Measurements from ENCODE around the gene GJC1.

The GJC1 gene

DNA sequence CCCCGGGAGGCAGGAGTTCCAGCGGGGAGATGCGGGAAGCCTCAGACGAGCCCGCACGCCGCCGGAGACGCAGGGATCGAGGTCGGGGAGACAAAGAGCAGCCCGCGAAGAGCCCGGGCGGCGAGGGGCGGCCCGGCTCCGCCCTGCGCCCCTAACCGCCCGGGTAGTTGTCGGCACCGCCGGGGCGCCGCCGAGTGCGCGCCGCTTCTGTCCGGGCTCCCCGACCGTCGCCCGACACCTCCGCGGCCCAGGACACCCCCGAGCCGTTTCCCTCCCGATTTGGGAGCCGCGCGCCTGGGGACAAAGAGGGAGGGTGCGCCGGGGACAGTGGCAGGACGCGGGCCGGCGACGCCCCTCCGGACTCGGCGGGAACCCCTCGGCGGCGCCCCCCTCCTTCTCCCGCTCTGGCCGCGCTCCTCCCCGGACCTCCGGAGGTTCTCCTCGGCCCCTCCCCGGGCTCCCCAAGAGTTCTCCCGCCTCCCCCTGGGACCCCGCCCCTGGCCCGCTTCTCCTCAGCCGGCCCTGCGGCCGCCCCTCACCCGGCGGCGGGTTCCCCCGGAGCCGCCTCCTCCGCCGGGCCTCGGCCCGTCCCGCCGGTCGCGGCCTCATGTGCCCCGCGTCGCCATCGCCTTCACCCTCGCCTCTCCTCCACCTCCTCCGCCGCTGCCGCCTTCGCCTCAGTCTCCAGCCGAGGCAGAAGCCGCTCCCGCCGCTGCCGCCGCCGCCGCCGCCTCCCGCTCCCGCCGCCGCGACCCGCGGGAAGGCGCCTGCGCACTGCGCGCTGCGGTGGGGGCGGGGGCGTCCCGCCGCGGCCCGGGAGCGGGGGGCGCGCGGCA lies at the start of gene GJC1:
TSS of gene GJC1 (minus strand) at position 765 of the 836 bp plus-strand sequence. CDS start 24,470 bp downstream, outside the sequence.
- DNase-seq (ENCODE audit: low read depth, low spot score): peak; percentile 75

DNA sequence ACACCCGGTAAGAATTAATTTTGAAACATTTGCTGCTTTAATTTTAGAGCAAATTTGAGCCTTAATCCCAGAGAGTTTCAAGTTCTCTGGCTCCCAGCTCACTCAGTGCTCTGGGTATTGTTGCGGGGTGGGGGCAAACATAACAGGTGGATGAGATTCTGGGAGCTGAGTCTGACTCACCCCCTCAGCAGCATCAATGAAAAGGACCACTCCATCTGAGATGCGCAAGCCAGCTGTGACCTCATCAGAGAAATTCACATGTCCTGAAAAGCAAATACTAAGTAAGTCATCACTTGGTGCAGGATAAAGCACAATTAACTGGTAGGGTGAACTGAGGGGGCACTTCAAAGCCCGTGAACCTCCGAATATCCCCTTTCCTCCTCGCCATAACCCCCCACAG lies 49.3 kb upstream of the GJC1 start:
- DNase-seq (ENCODE audit: low read depth, low spot score): no peak

DNA sequence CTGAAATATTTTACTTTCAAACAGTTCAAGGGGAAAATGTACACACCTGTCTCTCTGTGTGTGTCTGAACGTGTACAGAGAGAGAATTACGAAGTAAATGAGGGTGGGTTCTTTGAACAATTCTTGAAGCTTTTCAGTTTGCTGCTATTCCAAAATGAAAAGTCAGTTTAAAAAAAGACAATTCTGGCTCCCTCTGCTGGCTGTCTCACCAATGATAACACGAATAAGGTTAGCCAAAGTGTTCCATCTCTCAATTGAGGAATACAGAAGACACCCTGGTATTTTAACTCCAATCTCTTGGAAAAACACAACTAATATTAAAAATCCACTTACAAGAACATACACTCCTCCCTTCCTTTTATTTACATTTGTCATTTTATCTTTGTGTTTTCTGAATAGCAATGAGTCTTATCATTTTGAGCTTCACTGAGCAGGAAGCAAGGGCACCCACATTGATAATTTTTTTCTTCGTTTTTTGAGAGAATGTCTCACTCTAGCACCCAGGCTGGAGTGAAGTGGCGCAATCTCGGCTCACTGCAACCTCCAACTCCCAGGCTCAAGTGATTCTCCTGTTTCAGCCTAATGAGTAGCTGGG lies 48.6 kb upstream of the GJC1 start:
- DNase-seq (ENCODE audit: low read depth, low spot score): peak; percentile 51

DNA sequence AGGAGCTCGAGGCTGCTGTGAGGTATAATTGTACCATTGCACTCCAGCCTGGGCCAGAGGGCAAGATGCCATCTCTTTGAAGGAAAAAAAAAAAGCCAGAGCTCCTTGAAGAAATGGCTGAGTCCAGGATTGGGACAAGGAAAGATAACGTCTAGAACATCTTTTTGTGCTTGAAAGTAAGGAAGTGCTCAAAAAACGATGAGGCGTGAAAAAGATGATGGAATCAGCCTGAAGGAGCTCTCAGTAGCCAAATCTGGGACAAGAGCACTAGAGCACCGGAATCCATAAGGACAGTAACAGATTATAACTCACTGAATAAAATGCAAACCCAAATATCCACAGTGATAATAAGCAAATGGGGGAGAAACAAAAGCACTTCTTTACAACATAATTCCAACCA lies 47.0 kb upstream of the GJC1 start:
- no peak for DNase-seq (ENCODE audit: low read depth, low spot score)

DNA sequence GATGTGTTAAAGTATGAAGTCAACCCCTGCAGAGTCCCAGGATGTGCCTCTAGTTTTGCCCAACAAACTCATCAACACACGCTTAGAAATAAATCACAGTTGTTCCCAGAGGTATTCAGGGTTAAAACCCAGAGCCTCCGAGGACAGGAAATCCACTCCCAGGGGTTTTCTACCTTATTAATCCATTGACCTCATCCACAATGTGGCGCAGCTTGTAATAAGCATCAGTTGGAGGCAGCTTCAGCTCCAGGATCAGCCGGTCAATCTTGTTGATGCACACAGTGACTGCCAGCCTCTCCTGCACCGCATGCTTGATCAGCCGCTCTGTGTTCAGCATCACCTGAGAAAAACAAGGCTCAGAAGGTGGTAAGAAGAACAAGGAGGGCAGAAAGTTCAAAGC lies 45.7 kb upstream of the GJC1 start:
- no peak for DNase-seq (ENCODE audit: low read depth, low spot score)

DNA sequence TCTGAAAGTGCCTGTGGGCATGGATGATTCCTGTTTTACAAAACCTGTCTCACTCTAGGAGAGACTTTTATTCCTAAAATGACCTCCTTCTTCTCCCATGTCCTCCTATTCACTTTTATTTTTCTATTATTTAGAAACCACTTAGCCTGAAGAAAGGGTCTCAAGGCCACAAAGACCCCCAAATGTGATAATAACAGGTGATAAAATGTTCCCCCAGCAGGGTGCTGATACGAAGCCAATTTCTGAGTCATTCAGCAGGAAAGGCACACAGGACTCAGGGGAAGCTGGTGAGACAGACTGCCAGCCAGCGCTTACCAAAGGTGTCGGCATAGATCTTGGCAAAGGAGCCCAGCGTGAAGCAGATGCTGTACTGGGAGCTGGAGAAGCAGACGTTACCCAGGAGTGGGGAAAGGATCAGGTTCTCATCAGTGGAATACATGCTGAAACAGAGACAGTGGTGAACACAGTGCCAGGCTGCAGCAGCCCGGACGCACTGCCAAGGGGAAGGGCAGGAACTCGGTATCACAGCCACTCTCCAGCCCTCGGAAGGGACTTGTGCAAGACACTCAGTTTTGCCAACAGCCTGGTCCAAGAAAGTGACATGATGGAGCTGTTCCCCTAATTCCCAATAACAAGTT lies 42.2 kb upstream of the GJC1 start:
- DNase-seq (ENCODE audit: low read depth, low spot score): peak; percentile 57

DNA sequence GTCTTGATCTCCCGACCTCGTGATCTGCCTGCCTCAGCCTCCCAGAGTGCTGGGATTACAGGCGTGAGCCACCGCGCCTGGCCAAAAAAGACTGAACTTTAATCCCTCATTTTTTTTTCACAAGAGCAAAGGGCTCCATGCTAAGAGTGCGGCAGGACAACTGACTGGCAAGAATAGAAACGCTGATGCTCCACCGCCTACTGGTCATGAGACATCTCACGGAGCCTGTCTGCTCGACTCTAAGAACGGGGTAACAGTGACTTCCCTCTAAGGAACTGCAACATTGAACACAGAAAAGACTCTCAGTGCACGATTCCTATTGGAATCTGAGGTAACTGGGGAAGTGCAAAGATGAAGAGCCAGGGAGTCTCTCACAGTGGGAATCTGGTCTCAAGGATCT lies 41.5 kb upstream of the GJC1 start:
- DNase-seq (ENCODE audit: low read depth, low spot score): no peak

DNA sequence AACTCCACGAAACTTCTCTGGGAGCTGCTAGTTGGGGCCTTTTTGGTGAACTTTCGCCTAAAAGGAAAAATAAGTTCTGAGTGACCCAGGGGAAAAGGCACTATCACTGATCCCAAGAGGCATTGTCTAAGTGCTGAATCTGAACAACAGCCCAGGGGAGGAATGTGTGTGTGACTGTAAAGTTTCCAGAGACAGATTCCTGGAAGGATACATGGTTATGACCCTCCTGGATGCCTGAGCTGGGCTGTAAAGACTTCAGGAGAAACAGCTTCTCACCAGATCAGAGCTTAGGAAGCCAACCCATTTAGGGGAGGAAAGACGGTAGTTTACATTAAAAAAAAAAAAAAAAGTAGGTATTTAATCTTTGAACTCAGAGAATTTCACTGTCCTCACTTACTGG lies 37.8 kb upstream of the GJC1 start:
- no peak for DNase-seq (ENCODE audit: low read depth, low spot score)

DNA sequence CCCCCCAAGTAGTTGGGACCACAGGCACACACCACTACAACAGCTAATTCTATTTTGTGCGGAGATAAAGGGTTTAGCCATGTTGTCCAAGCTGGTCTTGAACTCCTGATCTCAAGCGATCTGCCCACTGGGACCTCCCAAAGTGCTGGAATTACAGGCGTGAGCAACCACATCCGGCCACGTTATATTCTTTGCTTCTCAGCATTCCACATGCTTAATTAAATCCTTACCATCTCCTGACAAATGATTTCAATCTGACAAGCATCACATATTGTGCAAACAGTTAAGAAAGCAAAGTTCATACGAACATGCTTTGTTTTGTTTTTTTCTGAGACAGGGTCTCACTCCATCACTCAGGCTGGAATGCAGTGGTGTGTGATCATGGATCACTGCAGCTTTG lies 35.8 kb upstream of the GJC1 start:
- no peak for DNase-seq (ENCODE audit: low read depth, low spot score)

DNA sequence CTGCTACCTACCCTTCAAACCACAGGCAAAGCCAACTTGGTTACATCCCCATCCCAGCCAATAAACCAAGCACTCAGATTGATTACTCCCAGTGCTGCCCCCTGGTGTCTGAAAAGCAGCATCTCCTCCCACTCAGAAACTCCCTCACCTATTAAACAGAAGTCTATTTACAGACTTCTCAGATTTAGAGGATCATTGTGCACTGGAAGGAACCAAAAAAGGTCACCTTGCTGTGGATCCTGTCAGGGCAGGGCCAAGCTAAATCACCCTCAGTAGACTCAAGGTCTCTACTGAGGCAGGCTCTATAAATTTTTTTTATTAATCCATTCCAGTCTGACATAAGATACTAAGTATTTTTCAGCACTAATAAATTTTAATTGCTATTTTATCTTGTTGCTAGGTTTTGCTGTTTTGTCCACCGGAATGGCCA lies 35.2 kb upstream of the GJC1 start:
- DNase-seq (ENCODE audit: low read depth, low spot score): peak; percentile 84

DNA sequence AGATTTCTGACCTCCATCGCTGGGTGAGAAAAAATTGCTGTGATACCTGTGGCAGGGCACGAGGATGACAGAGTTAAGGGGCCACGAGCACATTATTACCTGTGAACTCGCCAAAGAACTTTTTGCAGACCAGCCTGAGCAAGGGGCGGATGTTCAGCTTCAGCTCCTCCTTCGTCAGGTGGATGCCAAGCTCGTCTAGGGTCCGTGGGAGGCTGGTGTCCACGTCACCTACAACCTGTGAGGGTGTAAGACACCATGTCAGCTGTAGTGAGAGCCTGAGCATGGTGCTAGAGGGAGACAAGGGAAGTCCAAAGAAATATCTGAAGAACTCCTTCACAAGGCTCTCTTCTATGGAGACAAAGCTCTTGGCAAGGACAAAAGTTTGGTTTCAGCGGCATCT lies 34.7 kb upstream of the GJC1 start:
- no peak for DNase-seq (ENCODE audit: low read depth, low spot score)

DNA sequence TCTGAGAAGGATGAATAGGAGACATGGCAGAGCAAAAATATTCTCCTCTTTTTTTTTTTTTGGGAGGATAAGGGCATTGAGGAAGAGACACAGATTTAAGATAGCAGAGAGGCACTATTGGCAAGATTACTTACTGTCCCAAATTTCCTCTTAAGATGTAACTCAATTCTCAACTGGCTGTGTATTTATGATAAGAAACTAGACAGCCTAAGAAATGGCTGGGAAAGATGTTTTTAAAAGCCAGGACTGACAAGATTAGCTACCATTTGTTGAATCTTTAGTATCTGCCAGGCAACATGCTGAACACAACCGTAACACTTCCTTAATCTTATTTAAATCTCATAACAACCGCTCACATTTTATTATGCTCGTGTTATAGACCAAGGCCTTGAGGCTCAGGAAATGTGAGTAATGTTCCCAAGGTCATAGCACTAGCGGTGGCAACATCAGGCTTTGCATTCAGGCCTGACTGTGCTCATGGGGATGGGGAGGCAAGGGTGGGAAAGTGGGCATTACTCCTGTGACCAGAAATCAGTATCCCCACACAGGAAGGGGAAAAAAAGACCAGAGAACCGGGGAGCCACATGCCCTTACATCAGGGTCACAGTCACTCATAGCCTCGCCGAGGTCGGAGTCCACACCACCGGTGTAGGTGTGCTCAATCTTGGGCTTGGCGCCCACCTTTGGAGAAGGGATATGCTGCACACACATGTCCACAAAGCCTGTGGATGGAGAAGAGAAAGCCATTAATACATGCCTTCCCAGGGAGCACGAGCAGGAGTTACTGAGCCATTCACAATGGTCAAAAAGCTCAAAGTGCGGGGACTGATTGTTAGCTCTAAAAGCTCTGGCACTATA lies 33.2 kb upstream of the GJC1 start:
- DNase-seq (ENCODE audit: low read depth, low spot score): no peak

DNA sequence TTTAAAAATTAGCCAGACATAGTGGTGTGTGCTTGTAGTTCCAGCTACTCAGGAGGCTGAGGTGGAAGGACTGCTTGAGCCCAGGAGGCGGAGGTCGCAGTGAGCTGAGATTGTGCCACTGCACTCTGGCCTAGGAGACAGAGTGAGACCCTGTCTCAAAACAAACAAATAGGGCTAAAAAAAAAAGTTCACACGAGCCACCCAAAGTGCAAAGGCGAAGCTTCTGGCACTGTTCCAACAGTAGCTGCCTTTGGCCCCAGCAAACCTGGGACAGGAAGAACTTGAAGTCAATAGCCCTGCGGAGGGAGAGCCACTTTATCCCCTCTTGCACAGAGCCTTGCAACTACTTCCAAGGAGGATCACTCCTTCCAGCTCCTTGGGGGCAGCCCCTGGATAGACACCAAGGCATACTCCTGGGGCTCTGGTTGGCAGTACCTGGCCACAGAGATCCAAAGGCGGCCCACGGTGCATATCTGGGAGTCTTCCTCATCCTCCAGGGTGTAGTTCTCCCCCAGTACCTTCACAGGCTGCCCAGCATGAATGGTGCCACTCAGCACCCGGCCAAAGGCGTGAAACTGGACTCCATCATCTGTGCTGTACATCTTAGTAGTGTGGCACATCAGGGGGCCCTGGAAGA lies 32.3 kb upstream of the GJC1 start:
- DNase-seq (ENCODE audit: low read depth, low spot score): no peak

DNA sequence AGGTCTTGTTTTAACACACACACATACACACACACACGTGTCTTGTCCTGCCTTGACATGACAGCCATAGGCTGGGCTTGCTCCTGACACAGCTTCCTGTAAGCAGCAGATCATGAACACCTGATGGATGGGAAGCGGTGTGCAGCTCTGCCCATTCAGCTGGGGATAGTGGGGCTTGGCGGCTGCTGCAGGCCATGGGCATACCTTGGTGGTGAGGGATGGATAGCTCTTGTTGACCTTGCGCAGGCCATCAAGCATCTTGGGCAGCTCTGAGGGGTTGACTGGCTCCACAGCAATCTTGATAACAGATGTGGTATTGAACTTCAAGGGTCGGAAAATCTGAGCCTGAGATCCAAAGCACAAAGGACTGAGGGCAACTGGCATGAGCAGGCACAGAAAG lies 29.6 kb upstream of the GJC1 start:
- no peak for DNase-seq (ENCODE audit: low read depth, low spot score)

DNA sequence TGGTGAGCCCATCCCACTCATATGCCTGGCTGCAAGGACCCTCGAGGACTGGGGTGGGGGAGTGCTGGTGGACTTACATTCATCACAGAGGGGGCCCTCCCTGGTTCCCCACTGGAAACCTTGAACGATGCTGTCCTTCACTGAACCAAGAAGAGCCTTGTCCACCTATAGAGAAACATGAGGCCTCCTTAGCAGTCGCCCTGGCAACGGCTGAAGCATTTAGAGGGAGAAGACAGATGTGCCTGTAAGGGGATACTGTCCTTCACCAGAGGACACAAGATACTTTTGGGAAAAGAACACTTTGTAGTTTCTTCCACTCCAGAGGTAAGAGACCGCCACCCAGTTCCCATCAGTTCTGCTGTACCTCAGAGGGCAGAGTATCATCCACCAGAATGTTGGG lies 24.1 kb upstream of the GJC1 start:
- no peak for DNase-seq (ENCODE audit: low read depth, low spot score)

DNA sequence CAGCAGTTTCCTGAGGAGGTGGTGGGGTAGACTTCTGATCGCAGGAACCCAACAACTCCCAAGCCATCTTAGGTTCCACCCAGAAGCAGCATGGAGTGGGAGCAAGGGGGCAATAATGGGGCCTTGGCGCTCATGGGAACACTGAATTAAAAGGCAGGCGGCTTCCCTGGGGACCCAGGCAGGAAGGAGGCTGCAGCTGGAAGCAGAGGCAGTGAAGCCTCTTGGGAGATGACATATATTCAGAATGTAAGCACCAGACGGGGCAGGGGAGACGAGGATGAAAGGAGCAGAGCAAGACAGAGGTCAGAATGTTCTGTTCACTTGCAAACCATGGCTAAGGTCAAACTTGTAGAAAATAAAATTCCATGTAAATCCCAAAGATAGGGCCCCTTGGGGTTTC lies 20.5 kb upstream of the GJC1 start:
- DNase-seq (ENCODE audit: low read depth, low spot score): no peak

DNA sequence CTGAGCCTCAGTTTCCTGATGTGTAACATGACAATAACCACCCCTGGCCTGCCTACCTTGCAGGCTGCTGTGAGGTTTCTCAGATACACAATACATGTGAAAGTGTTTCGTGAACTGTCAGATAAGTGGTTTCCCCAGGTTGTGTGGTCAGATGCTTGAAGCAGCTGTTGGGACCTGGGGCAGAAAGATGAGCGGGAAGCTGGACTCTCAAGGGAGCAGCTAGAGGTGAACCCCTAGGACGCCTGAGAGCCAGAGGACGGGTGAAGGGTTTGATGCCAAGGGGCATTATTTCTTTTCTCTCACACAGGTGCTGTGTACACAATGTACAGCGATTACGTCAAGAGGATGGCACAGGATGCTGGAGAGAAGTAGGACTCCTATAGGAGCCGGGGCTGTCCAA lies 19.9 kb upstream of the GJC1 start:
- no peak for DNase-seq (ENCODE audit: low read depth, low spot score)

DNA sequence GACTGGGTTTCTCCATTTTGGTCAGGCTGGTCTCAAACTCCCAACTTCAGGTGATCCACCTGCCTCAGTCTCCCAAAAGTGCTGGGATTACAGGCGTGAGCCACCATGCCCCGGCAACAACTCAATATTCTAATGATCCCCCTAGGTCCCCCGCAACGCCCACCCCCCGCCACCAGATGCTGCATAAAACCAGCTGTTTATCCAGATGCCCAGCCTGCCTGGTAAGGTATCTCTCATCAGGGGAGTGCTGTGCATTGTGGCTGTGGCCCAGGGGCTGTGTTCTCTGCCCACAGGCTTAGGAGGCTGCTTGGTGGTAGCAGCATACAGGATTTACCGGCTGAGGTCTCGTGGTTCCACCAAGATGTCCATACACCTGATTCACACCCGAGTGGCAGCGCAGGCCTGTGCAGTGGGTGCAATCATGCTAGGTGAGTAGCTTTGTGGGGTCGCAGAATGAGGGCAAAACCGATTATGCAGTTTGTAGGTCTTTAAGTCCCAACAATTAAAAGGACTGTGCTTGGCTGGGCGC lies 18.9 kb upstream of the GJC1 start:
- DNase-seq (ENCODE audit: low read depth, low spot score): no peak

DNA sequence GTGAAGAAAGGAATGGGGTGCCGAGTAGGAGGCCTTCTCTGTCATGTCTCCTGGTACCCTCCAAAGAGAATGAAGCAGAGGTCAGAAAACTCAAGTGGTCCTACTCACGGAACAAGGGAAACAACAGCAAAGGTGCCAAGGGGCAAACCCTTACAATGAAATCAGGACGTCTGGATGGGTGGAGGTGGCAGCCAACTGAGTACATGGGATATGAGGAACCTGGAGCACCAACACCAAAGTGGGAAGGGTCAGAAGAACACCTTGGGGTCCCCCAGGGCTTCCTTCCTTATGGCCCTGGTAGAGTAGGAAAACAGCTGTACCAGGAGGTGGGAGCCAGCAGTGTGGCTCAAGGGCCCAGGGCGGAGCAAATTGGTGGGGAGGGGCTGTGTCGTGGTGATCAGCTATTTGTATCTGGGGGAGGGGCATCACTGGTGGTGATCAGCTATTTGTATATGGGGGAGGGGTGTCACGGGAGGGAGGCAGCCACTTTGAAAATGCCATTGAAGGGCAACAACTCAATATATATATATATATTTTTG lies 18.2 kb upstream of the GJC1 start:
- no peak for DNase-seq (ENCODE audit: low read depth, low spot score)

DNA sequence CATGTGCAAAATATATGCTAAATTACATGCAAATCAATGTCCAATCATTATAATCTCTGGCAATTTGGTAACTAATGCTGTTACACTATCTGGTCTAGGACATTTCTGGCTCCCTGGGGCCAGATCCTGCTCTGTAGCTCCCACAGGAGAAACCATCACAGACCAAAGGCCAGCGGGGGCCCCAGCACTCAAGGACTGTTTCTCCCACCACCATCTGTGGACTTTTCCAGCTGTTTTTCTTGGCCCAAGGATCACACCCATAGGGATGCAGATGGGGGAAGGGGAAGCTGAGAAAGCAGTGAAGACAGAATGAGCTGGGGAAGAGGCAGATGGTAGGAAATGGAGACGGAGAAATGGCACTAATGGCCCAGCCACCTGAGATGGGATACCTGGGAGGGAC lies 17.5 kb upstream of the GJC1 start, which contains the start of gene HIGD1B:
TSS of gene HIGD1B (plus strand) at position 298 of the 400 bp plus-strand sequence. CDS start 270 bp downstream, outside the sequence.
- DNase-seq (ENCODE audit: low read depth, low spot score): no peak

DNA sequence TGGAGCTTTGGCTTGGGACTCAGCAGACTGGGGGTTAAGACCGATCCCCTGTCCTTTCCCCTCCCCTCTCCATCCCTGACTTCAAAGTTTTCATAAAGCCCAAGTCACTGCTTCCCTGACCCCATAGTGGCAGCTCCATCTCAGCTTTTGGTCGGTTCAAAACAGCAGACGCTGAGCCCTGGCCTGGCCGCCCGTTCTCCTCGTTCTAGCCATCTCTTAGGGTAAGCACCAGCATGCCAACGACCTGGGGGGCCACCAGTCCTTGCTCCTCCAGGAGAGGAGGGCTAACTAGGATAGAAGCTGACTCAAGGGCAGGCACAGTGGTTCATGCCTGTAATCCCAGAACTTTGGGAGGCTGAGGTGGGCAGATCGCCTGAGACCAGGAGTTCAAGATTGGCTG lies 16.1 kb upstream of the GJC1 start:
- no peak for DNase-seq (ENCODE audit: low read depth, low spot score)

Measured in astrocyte of the hippocampus (primary cell).